A549 (cell line): ENCODE results near the gene NPTX2. TPM values are rescaled to one million over a fixed set of nuclear protein-coding genes. Genes with fewer than 3 reads are reported as not detected.

Experiments
- ATAC-seq, 2 experiments: fragments of 200-7000 bp in 1 of 2; fragments of >200 bp in 1 of 2; cut with Nextera tagmentation in 1 of 2; cut with Tn5 transposase in 1 of 2; 3 replicates each; pipeline versions ENCODE4 v1.8.0 to v1.9.1; 2018 to 2020; ENCODE audit warnings: mild to moderate bottlenecking in 1 of 2, moderate library complexity in 1 of 2
- CTCF ChIA-PET: fragments of 300-600 bp; sonication (Branson Sonifier 250); formaldehyde crosslinking; extraction: SDS; loops from one replicate; lab custom pipeline; 2021; ENCODE audit warnings: antibody characterized with exemption, inconsistent platforms; lab: Yijun Ruan, JAX
- POLR2A ChIA-PET: fragments of 350-600 bp; formaldehyde crosslinking; extraction: SDS; loops from one replicate; lab custom pipeline; 2021; ENCODE audit warnings: antibody characterized with exemption, inconsistent platforms; lab: Yijun Ruan, JAX
- DNase-seq, 2 experiments: peaks; one replicate each; pipeline versions ENCODE4 v3.0.0 to v3.0.0-alpha.2; 2011 to 2016; ENCODE audit warnings: low read depth in 1 of 2, low spot score in 1 of 2
- FAIRE-seq: peaks from 2 replicates; lab custom pipeline; 2011; peaks lifted over from hg19 to GRCh38; lab: Jason Lieb, UNC
- H3K27ac ChIP-seq, 2 experiments: fragments of >200 bp; sonication (Bioruptor Twin); formaldehyde crosslinking; 3 replicates each; pipeline ENCODE4 v1.5.1; 2016 to 2017
- H3K4me1 ChIP-seq: fragments of >200 bp; sonication (Bioruptor Twin); formaldehyde crosslinking; 3 replicates; pipeline ENCODE4 v1.6.1; 2016
- H3K4me2 ChIP-seq: fragments of >200 bp; sonication (Bioruptor Twin); formaldehyde crosslinking; 3 replicates; pipeline ENCODE4 v1.6.1; 2016
- H3K4me3 ChIP-seq: fragments of >200 bp; sonication (Bioruptor Twin); formaldehyde crosslinking; 3 replicates; pipeline ENCODE4 v1.5.1; 2016
- H3K9me3 ChIP-seq: fragments of >200 bp; sonication (Bioruptor Twin); formaldehyde crosslinking; 3 replicates; pipeline ENCODE4 v1.6.1; 2016
- CBX8 ChIP-seq: fragments of 200-600 bp; sonication (generic); IDR thresholded peaks from 2 replicates; pipeline ENCODE4 v1.6.1; 2016
- CHD4 ChIP-seq: fragments of 200-600 bp; sonication (generic); IDR thresholded peaks from 2 replicates; pipeline ENCODE4 v1.6.1; 2016; ENCODE audit warnings: antibody characterized with exemption, mild to moderate bottlenecking, borderline replicate concordance
- EHMT2 ChIP-seq: fragments of 200-600 bp; sonication (generic); IDR thresholded peaks from 2 replicates; pipeline ENCODE4 v1.6.1; 2016; ENCODE audit warnings: antibody characterized with exemption, low read depth, mild to moderate bottlenecking, moderate library complexity
- GATA3 ChIP-seq: IDR thresholded peaks from 2 replicates; pipeline ENCODE4 v1.6.1; 2012; ENCODE audit warnings: borderline replicate concordance
- HEYL ChIP-seq: fragments of 250-450 bp; sonication (Bioruptor Pico); IDR thresholded peaks from 2 replicates; pipeline ENCODE4 v1.8.0; 2021; ENCODE audit warnings: mild to moderate bottlenecking, moderate library complexity
- HOXA7 ChIP-seq: fragments of 250-450 bp; sonication (Bioruptor Pico); IDR thresholded peaks from 2 replicates; pipeline ENCODE4 v1.5.0; 2020; ENCODE audit warnings: mild to moderate bottlenecking, moderate library complexity
- HOXB13 ChIP-seq: fragments of 250-450 bp; sonication (Bioruptor Pico); IDR thresholded peaks from 2 replicates; pipeline ENCODE4 v1.5.0; 2020; ENCODE audit warnings: low read depth, mild to moderate bottlenecking, moderate library complexity
- MAZ ChIP-seq: fragments of 150-350 bp; IDR thresholded peaks from 2 replicates; pipeline ENCODE4 v1.6.1; 2014; ENCODE audit warnings: antibody characterized with exemption, low read depth, low read length, borderline replicate concordance
- MYC ChIP-seq: IDR thresholded peaks from 2 replicates; pipeline ENCODE4 v1.6.1; 2012; ENCODE audit warnings: mild to moderate bottlenecking, inconsistent platforms, low read length, improper control_type of control experiment, borderline replicate concordance
- NPAS2 ChIP-seq: fragments of 250-450 bp; sonication (Bioruptor Pico); IDR thresholded peaks from 2 replicates; pipeline ENCODE4 v1.8.0; 2022; ENCODE audit warnings: mild to moderate bottlenecking, moderate library complexity, borderline replicate concordance
- POLR2AphosphoS2 ChIP-seq: conservative IDR thresholded peaks from 2 replicates; pipeline ENCODE4 v1.6.1; 2012; ENCODE audit warnings: low read length, improper control_type of control experiment, inconsistent platforms
- RAD21 ChIP-seq, 2 experiments: fragments of >200 bp in 1 of 2; sonication (Bioruptor Twin) in 1 of 2; formaldehyde crosslinking in 1 of 2; IDR thresholded peaks in 1 of 2; conservative IDR thresholded peaks in 1 of 2; 2 replicates in 1 of 2; 3 replicates in 1 of 2; pipeline ENCODE4 v1.6.1; 2012 to 2018; ENCODE audit warnings: inconsistent platforms in 1 of 2
- RCOR1 ChIP-seq: fragments of 150-350 bp; IDR thresholded peaks from 2 replicates; pipeline ENCODE4 v1.6.1; 2014; ENCODE audit warnings: antibody characterized with exemption, low read length, low read depth
- RNF2 ChIP-seq: fragments of 200-600 bp; sonication (generic); IDR thresholded peaks from 2 replicates; pipeline ENCODE4 v1.6.1; 2016; ENCODE audit warnings: low read depth, mild to moderate bottlenecking, antibody characterized with exemption, moderate library complexity, borderline replicate concordance
- SMC3 ChIP-seq: fragments of >200 bp; sonication (Bioruptor Twin); formaldehyde crosslinking; IDR thresholded peaks from 3 replicates; pipeline ENCODE4 v1.6.1; 2018; ENCODE audit warnings: inconsistent platforms
- TFCP2L1 ChIP-seq: fragments of 250-450 bp; sonication (Bioruptor Pico); IDR thresholded peaks from 2 replicates; pipeline ENCODE4 v1.5.0; 2021; ENCODE audit warnings: mild to moderate bottlenecking
- ZC3H11A ChIP-seq: fragments of 450-650 bp; IDR thresholded peaks from 2 replicates; pipeline ENCODE4 v1.6.1; 2014; ENCODE audit warnings: antibody characterized with exemption, mild to moderate bottlenecking
- ZSCAN20 ChIP-seq: fragments of 250-450 bp; sonication (Bioruptor Pico); IDR thresholded peaks from 2 replicates; pipeline ENCODE4 v1.8.0; 2022; ENCODE audit warnings: mild to moderate bottlenecking, moderate library complexity
- WGBS: methylation state at CpG from one replicate; pipeline ENCODE4 v1.1.6; 2017; ENCODE audit errors: missing lambda C conversion rate; 5-methylcytosine and 5-hydroxymethylcytosine counted together
- polyA plus RNA-seq, 4 experiments: library from polyadenylated mRNA; depleted of rRNA in 3 of 4; stranded (reverse); fragments of >200 nt; fragmentation: RNase III in 1 of 4; extraction: RNeasy Plus Mini Kit Qiagen cat#74134 plus additional on column Dnase treatment in 1 of 4; gene quantifications; 2 replicates in 3 of 4; 3 replicates in 1 of 4; pipeline ENCODE4 v1.2.3, GENCODE V29; 2011 to 2017
- TF ChIP-seq, protein P1 (sequence below): IDR thresholded peaks from 2 replicates; pipeline ENCODE4 v1.6.1; 2012
- TF ChIP-seq, protein P2 (sequence below): IDR thresholded peaks from 2 replicates; pipeline ENCODE4 v1.6.1; 2012; ENCODE audit warnings: low read depth, borderline replicate concordance
- TF ChIP-seq, protein P3 (sequence below): fragments of >200 bp; sonication (Bioruptor Twin); formaldehyde crosslinking; IDR thresholded peaks from 3 replicates; pipeline ENCODE4 v1.5.1; 2016
- TF ChIP-seq, protein P4 (sequence below): fragments of 250-450 bp; sonication (Bioruptor Pico); IDR thresholded peaks from 2 replicates; pipeline ENCODE4 v1.5.0; 2021; ENCODE audit warnings: mild to moderate bottlenecking, moderate library complexity, borderline replicate concordance
- TF ChIP-seq, protein P5 (sequence below): fragments of 200-600 bp; sonication (generic); IDR thresholded peaks from 2 replicates; pipeline ENCODE4 v1.6.1; 2016; ENCODE audit warnings: antibody characterized with exemption, mild to moderate bottlenecking, moderate library complexity
- TF ChIP-seq, protein P6 (sequence below): fragments of 250-450 bp; sonication (Bioruptor Pico); IDR thresholded peaks from 2 replicates; pipeline ENCODE4 v1.5.0; 2020; ENCODE audit warnings: low read depth, mild to moderate bottlenecking, moderate library complexity

The NPTX2 gene
- polyA plus RNA-seq, 2 of the 4 experiments (the other 2 are of a cell fraction): not detected

DNA sequence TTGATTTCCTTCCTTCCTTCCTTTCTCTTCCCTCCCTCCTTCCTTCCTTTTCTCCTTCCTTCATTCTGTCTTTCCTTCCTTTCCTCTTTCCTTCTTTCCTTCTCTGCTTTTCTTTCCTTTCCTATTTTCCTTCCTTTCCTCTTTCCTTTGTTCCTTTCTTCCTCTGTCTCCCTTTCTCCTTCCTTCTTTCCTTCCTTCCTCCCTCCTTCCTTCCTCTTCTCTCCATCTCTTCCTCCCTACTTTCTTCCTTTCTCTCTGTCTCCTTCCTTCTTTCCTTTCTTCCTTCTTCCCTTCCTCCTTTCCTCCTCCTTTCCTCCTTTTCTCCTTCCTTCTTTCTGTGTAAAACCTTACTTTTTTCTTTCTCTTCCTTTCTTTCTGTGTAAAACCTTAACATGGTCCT lies 32.3 kb upstream of the NPTX2 start:
- TF ChIP-seq, protein P1, sequence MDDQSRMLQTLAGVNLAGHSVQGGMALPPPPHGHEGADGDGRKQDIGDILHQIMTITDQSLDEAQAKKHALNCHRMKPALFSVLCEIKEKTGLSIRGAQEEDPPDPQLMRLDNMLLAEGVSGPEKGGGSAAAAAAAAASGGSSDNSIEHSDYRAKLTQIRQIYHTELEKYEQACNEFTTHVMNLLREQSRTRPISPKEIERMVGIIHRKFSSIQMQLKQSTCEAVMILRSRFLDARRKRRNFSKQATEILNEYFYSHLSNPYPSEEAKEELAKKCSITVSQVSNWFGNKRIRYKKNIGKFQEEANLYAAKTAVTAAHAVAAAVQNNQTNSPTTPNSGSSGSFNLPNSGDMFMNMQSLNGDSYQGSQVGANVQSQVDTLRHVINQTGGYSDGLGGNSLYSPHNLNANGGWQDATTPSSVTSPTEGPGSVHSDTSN: no peak
- no peak for TF ChIP-seq POLR2AphosphoS2
- no peak for TF ChIP-seq CBX8
- TF ChIP-seq, protein P2, sequence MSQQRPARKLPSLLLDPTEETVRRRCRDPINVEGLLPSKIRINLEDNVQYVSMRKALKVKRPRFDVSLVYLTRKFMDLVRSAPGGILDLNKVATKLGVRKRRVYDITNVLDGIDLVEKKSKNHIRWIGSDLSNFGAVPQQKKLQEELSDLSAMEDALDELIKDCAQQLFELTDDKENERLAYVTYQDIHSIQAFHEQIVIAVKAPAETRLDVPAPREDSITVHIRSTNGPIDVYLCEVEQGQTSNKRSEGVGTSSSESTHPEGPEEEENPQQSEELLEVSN: no peak
- no peak for TF ChIP-seq NPAS2
- TF ChIP-seq RCOR1: no peak
- no peak for TF ChIP-seq EHMT2
- TF ChIP-seq, protein P3, sequence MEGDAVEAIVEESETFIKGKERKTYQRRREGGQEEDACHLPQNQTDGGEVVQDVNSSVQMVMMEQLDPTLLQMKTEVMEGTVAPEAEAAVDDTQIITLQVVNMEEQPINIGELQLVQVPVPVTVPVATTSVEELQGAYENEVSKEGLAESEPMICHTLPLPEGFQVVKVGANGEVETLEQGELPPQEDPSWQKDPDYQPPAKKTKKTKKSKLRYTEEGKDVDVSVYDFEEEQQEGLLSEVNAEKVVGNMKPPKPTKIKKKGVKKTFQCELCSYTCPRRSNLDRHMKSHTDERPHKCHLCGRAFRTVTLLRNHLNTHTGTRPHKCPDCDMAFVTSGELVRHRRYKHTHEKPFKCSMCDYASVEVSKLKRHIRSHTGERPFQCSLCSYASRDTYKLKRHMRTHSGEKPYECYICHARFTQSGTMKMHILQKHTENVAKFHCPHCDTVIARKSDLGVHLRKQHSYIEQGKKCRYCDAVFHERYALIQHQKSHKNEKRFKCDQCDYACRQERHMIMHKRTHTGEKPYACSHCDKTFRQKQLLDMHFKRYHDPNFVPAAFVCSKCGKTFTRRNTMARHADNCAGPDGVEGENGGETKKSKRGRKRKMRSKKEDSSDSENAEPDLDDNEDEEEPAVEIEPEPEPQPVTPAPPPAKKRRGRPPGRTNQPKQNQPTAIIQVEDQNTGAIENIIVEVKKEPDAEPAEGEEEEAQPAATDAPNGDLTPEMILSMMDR: no peak
- TF ChIP-seq, protein P4, sequence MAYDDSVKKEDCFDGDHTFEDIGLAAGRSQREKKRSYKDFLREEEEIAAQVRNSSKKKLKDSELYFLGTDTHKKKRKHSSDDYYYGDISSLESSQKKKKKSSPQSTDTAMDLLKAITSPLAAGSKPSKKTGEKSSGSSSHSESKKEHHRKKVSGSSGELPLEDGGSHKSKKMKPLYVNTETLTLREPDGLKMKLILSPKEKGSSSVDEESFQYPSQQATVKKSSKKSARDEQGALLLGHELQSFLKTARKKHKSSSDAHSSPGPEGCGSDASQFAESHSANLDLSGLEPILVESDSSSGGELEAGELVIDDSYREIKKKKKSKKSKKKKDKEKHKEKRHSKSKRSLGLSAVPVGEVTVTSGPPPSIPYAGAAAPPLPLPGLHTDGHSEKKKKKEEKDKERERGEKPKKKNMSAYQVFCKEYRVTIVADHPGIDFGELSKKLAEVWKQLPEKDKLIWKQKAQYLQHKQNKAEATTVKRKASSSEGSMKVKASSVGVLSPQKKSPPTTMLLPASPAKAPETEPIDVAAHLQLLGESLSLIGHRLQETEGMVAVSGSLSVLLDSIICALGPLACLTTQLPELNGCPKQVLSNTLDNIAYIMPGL (CRISPR knock-in tag): no peak
- TF ChIP-seq HOXB13 (CRISPR knock-in tag): no peak
- no peak for TF ChIP-seq RAD21 (conservative IDR thresholded peaks at IDR 0.05 in 1 of 2, IDR thresholded peaks at IDR 0.05 in 1 of 2)
- no peak for TF ChIP-seq MYC
- no peak for TF ChIP-seq ZC3H11A
- no peak for TF ChIP-seq SMC3
- TF ChIP-seq ZSCAN20 (CRISPR knock-in tag): no peak
- no peak for TF ChIP-seq HEYL (CRISPR knock-in tag)
- no peak for TF ChIP-seq CHD4
- TF ChIP-seq MAZ: no peak
- TF ChIP-seq RNF2: no peak
- no peak for TF ChIP-seq TFCP2L1 (CRISPR knock-in tag)
- ChIA-PET POLR2A (no interaction called here), CTCF (no interaction called here)
- H3K4me1 ChIP-seq: no peaks in the 10 kb centered on the region
- ATAC-seq (no peak), DNase-seq (no peak), FAIRE-seq (no peak)
- H3K27ac ChIP-seq: no peak overlapping the region
- peaks cover 24% of the 10 kb centered on the region for H3K9me3 ChIP-seq
- no peak overlapping the region for H3K4me2 ChIP-seq
- H3K4me3 ChIP-seq: no peak overlapping the region

DNA sequence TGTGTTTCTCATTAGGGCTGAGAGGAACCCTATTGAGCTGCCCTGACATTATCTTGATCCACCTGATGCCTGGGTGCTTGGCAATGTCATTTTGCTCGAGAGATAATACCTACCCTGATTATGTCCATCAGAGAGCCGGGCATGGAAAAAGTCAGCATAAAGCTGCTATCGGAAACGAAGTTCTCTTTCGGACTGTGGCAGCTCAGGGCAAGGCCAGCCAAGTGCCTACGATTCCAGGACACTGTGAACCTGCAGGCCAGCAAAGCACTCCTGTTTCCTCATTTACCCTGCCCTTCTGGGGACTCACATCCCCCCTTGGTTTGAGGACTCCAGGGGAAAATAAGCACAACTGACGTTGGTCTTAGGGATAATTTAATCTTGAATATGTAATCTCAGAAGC lies 25.2 kb upstream of the NPTX2 start:
- H3K9me3 ChIP-seq: no peaks in the 10 kb centered on the region
- H3K27ac ChIP-seq: no peak overlapping the region
- POLR2A ChIA-PET: no interaction called here
- no peak overlapping the region for H3K4me2 ChIP-seq
- H3K4me1 ChIP-seq: no peaks in the 10 kb centered on the region
- ATAC-seq (no peak), FAIRE-seq (no peak), DNase-seq (no peak)
- no peak overlapping the region for H3K4me3 ChIP-seq
- WGBS: 32% methylated on average over 7 of the region's 7 CpGs
- TF ChIP-seq HEYL (CRISPR knock-in tag) (no peak), POLR2AphosphoS2 (no peak), HOXA7 (no peak), SMC3 (no peak), GATA3 (no peak)
- TF ChIP-seq, protein P5, sequence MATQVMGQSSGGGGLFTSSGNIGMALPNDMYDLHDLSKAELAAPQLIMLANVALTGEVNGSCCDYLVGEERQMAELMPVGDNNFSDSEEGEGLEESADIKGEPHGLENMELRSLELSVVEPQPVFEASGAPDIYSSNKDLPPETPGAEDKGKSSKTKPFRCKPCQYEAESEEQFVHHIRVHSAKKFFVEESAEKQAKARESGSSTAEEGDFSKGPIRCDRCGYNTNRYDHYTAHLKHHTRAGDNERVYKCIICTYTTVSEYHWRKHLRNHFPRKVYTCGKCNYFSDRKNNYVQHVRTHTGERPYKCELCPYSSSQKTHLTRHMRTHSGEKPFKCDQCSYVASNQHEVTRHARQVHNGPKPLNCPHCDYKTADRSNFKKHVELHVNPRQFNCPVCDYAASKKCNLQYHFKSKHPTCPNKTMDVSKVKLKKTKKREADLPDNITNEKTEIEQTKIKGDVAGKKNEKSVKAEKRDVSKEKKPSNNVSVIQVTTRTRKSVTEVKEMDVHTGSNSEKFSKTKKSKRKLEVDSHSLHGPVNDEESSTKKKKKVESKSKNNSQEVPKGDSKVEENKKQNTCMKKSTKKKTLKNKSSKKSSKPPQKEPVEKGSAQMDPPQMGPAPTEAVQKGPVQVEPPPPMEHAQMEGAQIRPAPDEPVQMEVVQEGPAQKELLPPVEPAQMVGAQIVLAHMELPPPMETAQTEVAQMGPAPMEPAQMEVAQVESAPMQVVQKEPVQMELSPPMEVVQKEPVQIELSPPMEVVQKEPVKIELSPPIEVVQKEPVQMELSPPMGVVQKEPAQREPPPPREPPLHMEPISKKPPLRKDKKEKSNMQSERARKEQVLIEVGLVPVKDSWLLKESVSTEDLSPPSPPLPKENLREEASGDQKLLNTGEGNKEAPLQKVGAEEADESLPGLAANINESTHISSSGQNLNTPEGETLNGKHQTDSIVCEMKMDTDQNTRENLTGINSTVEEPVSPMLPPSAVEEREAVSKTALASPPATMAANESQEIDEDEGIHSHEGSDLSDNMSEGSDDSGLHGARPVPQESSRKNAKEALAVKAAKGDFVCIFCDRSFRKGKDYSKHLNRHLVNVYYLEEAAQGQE: no peak
- TF ChIP-seq, protein P6, sequence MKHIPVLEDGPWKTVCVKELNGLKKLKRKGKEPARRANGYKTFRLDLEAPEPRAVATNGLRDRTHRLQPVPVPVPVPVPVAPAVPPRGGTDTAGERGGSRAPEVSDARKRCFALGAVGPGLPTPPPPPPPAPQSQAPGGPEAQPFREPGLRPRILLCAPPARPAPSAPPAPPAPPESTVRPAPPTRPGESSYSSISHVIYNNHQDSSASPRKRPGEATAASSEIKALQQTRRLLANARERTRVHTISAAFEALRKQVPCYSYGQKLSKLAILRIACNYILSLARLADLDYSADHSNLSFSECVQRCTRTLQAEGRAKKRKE (CRISPR knock-in tag): no peak
- CTCF ChIA-PET: interaction anchor here (0.9 kb wide), 2 partner anchors 23 to 154 kb away, joined by 3 read pairs; no protein-coding TSS in a partner anchor
